OCI-LY1 (cell line): ENCODE data around the gene INPP4A.

Experiments
- CTCF ChIP-seq: fragments of 200-600 bp; sonication (generic), shearing (Covaris generic); IDR thresholded peaks from 2 replicates; pipeline ENCODE4 v1.5.1; 2017; ENCODE audit warnings: mild to moderate bottlenecking, antibody characterized with exemption, low read length, moderate library complexity, mixed read lengths
- EZH2 ChIP-seq: fragments of 200-600 bp; sonication (generic), shearing (Covaris generic); IDR thresholded peaks from 2 replicates; pipeline ENCODE4 v1.8.0; 2017; ENCODE audit warnings: borderline replicate concordance, mixed run types, mild to moderate bottlenecking, antibody characterized with exemption, low read length, moderate library complexity, mixed read lengths

GRCh38 chr2:98607104-98607503, 162.4 kb downstream of the INPP4A start:
- no peak for TF ChIP-seq CTCF
- no peak for TF ChIP-seq EZH2
